Right kidney (tissue), 1 donor: ENCODE measurements around the gene SOX6.

Experiments
- DNase-seq: peaks from one replicate; pipeline ENCODE4 v3.0.0-alpha.2; 2016

SOX6 gene

GRCh38 chr11:15991215-15991614, 365.1 kb downstream of the SOX6 start:
- no peak for DNase-seq

GRCh38 chr11:15989685-15990084, 366.7 kb downstream of the SOX6 start:
- DNase-seq: no peak

- no peak for DNase-seq
Measured at GRCh38 chr11:15988693-15989231, 367.6 kb downstream of the SOX6 start.

- DNase-seq: no peak
Measured at GRCh38 chr11:15988016-15988550, 368.3 kb downstream of the SOX6 start.

GRCh38 chr11:15987046-15987445, 369.3 kb downstream of the SOX6 start:
- no peak for DNase-seq

GRCh38 chr11:15985860-15986139, 370.5 kb downstream of the SOX6 start:
- DNase-seq: no peak

DNA sequence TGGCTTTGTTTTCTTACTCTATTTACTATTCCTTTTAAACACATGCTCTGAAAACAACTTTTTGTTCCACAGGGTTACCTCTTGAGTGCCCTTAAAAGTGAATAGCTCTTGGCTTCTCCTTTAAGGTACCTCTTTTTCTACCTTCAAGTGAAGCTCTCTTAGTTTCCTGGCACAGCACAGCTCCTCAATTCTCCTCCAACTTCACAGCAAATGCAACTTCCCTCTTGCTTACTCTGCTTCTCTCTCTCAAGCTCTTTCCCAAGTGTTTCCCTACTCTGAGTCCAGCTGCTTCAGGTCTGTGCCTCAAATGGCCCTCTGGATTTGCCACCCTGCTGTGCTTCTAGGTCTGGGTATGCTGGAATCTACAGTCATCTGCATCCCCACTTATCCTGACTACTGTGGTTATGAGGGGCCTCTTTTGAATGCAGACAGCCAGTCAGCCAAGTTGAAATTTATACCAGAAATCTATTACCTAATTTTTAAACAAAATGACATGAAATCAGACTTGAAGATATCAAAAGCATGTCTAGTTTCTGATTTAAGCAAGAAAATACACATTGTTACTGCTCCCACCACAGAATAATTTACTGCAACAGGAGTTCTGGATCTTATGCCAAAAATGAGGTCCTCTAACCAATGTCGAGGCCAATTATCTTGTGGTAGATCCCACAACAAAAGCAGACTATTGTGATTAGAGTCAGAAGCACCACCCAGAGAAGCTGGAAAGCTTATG, 371.1 kb downstream of the SOX6 start:
- DNase-seq: no peak

DNA sequence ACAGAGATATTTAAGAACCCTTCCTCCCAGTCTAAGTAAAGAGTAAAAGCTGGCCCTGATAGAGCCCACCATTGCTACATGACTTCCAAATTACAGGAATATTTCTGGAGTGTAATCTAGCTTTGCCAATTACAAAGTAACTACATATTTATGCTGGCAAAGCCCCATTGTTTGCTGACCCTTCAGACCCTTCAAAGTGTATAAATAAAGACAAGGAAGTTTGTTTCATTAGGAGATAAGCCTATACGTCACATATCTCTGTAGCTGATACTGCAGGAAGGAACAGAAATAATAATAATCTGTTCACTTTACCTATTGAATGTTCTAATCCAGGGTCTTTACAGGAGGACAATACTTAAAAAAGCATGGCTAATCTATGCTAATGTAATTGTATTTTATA, 375.1 kb downstream of the SOX6 start:
- DNase-seq: no peak

DNA sequence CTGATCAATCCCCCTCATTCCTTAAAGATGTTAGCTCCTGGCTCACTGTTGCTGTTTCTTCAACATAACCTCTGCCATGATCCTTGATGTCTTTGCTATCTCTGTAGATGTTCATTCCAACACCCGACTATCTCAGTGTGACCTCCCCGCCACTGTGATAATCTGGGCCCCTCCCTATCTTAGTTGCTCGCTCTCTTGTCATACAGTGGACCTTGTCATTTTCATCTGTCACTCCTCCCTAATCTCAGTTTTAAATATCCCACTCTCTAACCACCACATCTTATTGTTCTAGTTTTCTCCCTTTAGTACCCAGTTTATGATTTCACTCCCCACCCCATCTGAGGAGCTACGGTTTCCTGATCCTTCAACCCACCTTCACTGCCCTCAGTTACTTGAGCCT, 379.2 kb downstream of the SOX6 start:
- no peak for DNase-seq

GRCh38 chr11:15976433-15977045, 379.8 kb downstream of the SOX6 start:
- DNase-seq: no peak

GRCh38 chr11:15975742-15976141, 380.6 kb downstream of the SOX6 start:
- no peak for DNase-seq

DNA sequence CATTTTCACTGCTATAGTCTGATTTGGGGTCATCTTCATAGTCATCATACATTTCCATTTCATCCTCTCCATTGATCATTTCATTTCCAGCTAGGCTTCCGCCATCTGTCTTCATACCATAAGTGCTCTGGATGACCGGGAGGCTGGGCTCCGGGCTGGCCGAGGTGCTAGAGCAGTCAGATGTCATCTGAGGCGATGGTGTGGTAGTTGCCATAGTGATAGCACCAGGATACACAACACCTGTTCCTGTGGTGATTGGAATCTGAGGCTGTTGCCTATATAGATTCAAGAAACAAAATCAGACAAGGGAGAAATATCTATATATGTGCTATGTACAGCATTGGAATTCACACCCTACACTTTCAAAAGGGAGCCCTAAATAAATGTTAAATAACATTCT, 383.5 kb downstream of the SOX6 start:
- no peak for DNase-seq

GRCh38 chr11:15971215-15971546, 385.2 kb downstream of the SOX6 start:
- no peak for DNase-seq

GRCh38 chr11:15970506-15971214, 385.7 kb downstream of the SOX6 start:
- no peak for DNase-seq

DNA sequence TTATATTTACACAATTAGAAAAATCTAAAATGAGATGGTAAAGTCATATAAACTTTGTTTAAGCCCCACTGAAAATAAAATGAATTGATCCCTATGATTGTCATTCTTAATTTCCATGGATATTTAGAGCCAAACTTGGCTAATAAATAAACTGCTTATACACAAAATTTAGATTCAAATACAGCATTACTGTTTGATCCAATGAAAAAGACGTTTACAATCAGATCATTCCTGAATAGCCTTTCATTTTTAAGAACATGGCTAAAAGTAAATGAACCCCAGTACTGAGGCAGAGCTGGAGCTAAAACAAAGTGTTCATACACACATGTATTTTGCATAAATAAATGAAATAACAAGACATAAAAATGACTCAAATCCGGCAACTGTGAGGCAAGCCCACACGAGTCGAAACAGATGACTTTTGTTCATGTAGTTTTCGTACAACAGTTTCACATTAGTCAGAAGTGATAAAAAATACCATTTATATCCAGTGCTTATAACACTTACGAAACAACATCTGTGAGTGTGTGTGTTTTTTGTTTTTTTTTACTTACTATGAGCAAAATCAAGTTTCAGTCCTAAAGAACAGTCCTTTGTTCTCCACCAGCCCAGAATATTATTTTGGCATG, 386.5 kb downstream of the SOX6 start:
- no peak for DNase-seq

DNA sequence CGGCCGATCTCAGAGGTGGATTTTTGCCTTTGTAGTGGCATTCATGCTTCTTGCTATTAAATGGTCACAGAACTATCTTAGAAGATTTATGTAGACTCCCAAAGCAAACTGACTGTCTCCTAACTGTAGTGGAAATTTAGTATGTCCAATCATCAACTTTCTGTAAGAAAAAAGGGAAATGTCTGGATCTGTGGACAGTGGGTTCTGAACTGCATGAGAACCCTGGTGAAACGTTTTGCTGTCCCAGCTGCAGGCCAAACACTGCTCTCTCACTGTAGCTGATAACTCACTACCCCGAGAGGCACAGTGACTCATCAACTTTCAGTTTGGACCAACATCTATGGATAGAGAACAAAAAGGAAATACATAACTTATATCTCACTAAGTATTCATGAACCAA, 387.1 kb downstream of the SOX6 start:
- DNase-seq: no peak

GRCh38 chr11:15968461-15969130, 387.8 kb downstream of the SOX6 start:
- no peak for DNase-seq

DNA sequence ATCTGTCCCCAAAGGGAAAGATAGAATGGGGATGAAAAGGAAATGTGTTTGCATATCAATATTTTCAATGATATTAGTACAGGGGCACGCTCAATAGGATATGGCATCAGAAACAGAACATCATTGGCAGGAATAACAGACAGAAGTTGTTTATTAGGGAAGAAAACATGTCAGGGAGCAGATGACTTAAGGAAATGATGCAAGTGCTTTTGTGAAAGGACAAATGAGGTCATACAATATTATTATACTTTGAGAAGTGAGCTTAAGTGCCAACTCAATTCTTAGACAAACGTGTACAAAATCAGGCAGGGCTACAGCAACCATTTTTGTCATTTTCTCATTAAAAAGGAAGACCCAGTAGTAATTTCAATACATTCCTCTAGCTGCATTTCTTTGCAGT, 388.4 kb downstream of the SOX6 start:
- no peak for DNase-seq

- no peak for DNase-seq
Measured at GRCh38 chr11:15967166-15967565, 389.2 kb downstream of the SOX6 start.

GRCh38 chr11:15965562-15966250, 390.6 kb downstream of the SOX6 start:
- no peak for DNase-seq

DNA sequence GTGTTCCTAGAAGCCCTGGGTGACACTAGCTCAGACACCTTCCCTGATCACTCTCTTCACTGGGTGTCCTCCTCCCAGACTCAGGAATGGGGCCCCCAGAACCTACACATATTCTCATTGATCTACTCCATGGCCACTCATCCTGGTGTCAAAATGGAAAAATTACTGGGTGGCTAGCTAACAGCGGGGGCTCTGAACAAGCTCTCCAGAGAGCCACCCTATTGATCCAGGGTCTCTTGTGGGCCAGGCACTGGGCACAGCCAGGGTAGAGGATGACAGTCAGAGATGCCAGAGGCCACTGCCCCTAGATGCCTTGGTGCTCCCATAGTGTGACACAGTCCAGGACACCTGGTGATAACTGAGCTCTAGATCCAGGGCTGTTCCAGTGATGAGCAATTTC, 393.1 kb downstream of the SOX6 start:
- DNase-seq: no peak

- DNase-seq: no peak
Measured at GRCh38 chr11:15958910-15959309, 397.4 kb downstream of the SOX6 start.
